ENCODE results near the gene DDX43.
"Not testable (repeated sequence)": the region's sequence is repeated elsewhere in the genome, so short reads cannot be mapped to it uniquely, and the experiment has no call there.

The DDX43 gene

GRCh38 chr6:73371984-73372383, 22.6 kb upstream of the DDX43 start:
- Mint-ChIP-seq H3K4me1 (peaks cover 0 to 2% of the 10 kb centered on the region in 2 donors), H3K36me3 (peaks cover 0 to 9% of the 10 kb centered on the region in 2 donors), H3K4me3 (no peak overlapping the region), H3K27ac (no peak overlapping the region), H3K9me3 (peaks cover 4 to 9% of the 10 kb centered on the region in 2 donors), H3K27me3 (no peaks in the 10 kb centered on the region)
- DNase-seq (no peak), ATAC-seq (replicated peaks) (no peak)

GRCh38 chr6:73372516-73372915, 22.1 kb upstream of the DDX43 start:
- DNase-seq, result no peak
- Mint-ChIP-seq H3K36me3 (peaks cover 0 to 9% of the 10 kb centered on the region in 2 donors), H3K4me1 (peaks cover 0 to 4% of the 10 kb centered on the region in 2 donors)

GRCh38 chr6:73375216-73375615, 19.4 kb upstream of the DDX43 start:
- Mint-ChIP-seq H3K9me3 (peaks cover 4 to 9% of the 10 kb centered on the region in 2 donors), H3K4me3 (no peak overlapping the region), H3K27me3 (no peaks in the 10 kb centered on the region), H3K27ac (no peak overlapping the region), H3K36me3 (peaks cover 0 to 9% of the 10 kb centered on the region in 2 donors), H3K4me1 (peaks cover 0 to 4% of the 10 kb centered on the region in 2 donors)
- no peak for ATAC-seq (replicated peaks)
- DNase-seq, result no peak

More at GRCh38 chr6:73372516-73372915, 22.1 kb upstream of the DDX43 start:
- ATAC-seq (replicated peaks), result no peak
- H3K4me3 Mint-ChIP-seq, result no peak overlapping the region
- H3K27ac Mint-ChIP-seq, result peak overlapping the region; percentile 37
- no peaks in the 10 kb centered on the region for H3K27me3 Mint-ChIP-seq
- peaks cover 4 to 9% of the 10 kb centered on the region in 2 donors for H3K9me3 Mint-ChIP-seq

GRCh38 chr6:73377225-73377624, 17.4 kb upstream of the DDX43 start:
- H3K27me3 Mint-ChIP-seq, result no peaks in the 10 kb centered on the region
- no peak overlapping the region for H3K27ac Mint-ChIP-seq
- no peak for DNase-seq
- H3K9me3 Mint-ChIP-seq, result peaks cover 0 to 3% of the 10 kb centered on the region in 2 donors
- no peak overlapping the region for H3K4me3 Mint-ChIP-seq
- ATAC-seq (replicated peaks), result peak; percentile 61 to 83
- peaks cover 0 to 4% of the 10 kb centered on the region in 2 donors for H3K36me3 Mint-ChIP-seq
- peaks cover 0 to 4% of the 10 kb centered on the region in 2 donors for H3K4me1 Mint-ChIP-seq

GRCh38 chr6:73381531-73381930, 13.1 kb upstream of the DDX43 start:
- ATAC-seq (replicated peaks); DNase-seq; H3K27ac Mint-ChIP-seq; H3K27me3 Mint-ChIP-seq; H3K9me3 Mint-ChIP-seq; H3K4me3 Mint-ChIP-seq; H3K36me3 Mint-ChIP-seq; H3K4me1 Mint-ChIP-seq: not testable (repeated sequence)

- Mint-ChIP-seq H3K9me3 (no peaks in the 10 kb centered on the region), H3K27me3 (no peaks in the 10 kb centered on the region), H3K36me3 (no peaks in the 10 kb centered on the region), H3K4me3 (no peak overlapping the region), H3K27ac (no peak overlapping the region), H3K4me1 (no peaks in the 10 kb centered on the region)
- ATAC-seq (replicated peaks) (no peak), DNase-seq (no peak)
Observed at GRCh38 chr6:73382462-73383113, 12.0 kb upstream of the DDX43 start.

GRCh38 chr6:73388433-73388799, 6.2 kb upstream of the DDX43 start:
- DNase-seq (no peak), ATAC-seq (replicated peaks) (peak; percentile 37 to 54)
- no peaks in the 10 kb centered on the region for H3K9me3 Mint-ChIP-seq
- H3K4me1 Mint-ChIP-seq, result peaks cover 0 to 2% of the 10 kb centered on the region in 2 donors
- peak overlapping the region; percentile 76 for H3K27ac Mint-ChIP-seq
- H3K4me3 Mint-ChIP-seq, result peak overlapping the region; percentile 85 to 87
- H3K36me3 Mint-ChIP-seq, result no peaks in the 10 kb centered on the region
- no peaks in the 10 kb centered on the region for H3K27me3 Mint-ChIP-seq

- ATAC-seq (replicated peaks) (peak; percentile 84 to 89), DNase-seq (peak; percentile 31)
- Mint-ChIP-seq H3K36me3 (no peaks in the 10 kb centered on the region), H3K27me3 (no peaks in the 10 kb centered on the region), H3K27ac (peak overlapping the region; percentile 76), H3K4me3 (peak overlapping the region; percentile 85 to 87), H3K9me3 (no peaks in the 10 kb centered on the region), H3K4me1 (peaks cover 0 to 2% of the 10 kb centered on the region in 2 donors)
Observed at GRCh38 chr6:73388800-73389512, 5.7 kb upstream of the DDX43 start.

- no peak overlapping the region for H3K4me3 Mint-ChIP-seq
- no peaks in the 10 kb centered on the region for H3K36me3 Mint-ChIP-seq
- H3K9me3 Mint-ChIP-seq, result peaks cover 2% of the 10 kb centered on the region in 2 donors
- H3K27ac Mint-ChIP-seq, result no peak overlapping the region
- no peaks in the 10 kb centered on the region for H3K27me3 Mint-ChIP-seq
- no peak for DNase-seq
- no peak for ATAC-seq (replicated peaks)
- peaks cover 0 to 2% of the 10 kb centered on the region in 2 donors for H3K4me1 Mint-ChIP-seq
Observed at GRCh38 chr6:73389854-73390253, 4.8 kb upstream of the DDX43 start.

- no peak overlapping the region for H3K27ac Mint-ChIP-seq
- ATAC-seq (replicated peaks), result no peak
- no peak for DNase-seq
- H3K9me3 Mint-ChIP-seq, result peaks cover 3 to 5% of the 10 kb centered on the region in 2 donors
- H3K36me3 Mint-ChIP-seq, result no peaks in the 10 kb centered on the region
- peaks cover 0 to 2% of the 10 kb centered on the region in 2 donors for H3K4me1 Mint-ChIP-seq
- no peak overlapping the region for H3K4me3 Mint-ChIP-seq
- no peaks in the 10 kb centered on the region for H3K27me3 Mint-ChIP-seq
Observed at GRCh38 chr6:73391675-73392074, 3.0 kb upstream of the DDX43 start.

GRCh38 chr6:73392188-73392587, 2.4 kb upstream of the DDX43 start:
- H3K4me3 Mint-ChIP-seq, result not testable (repeated sequence)

GRCh38 chr6:73393278-73393677, 1.4 kb upstream of the DDX43 start:
- Mint-ChIP-seq H3K4me1 (peaks cover 0 to 2% of the 10 kb centered on the region in 2 donors), H3K27me3 (no peaks in the 10 kb centered on the region), H3K36me3 (no peaks in the 10 kb centered on the region), H3K9me3 (peaks cover 3 to 5% of the 10 kb centered on the region in 2 donors), H3K4me3 (no peak overlapping the region), H3K27ac (no peak overlapping the region)
- DNase-seq, result no peak
- ATAC-seq (replicated peaks), result no peak

More at GRCh38 chr6:73392188-73392587, 2.4 kb upstream of the DDX43 start:
- not testable (repeated sequence) for H3K4me1 Mint-ChIP-seq; H3K27me3 Mint-ChIP-seq; H3K27ac Mint-ChIP-seq; H3K9me3 Mint-ChIP-seq; ATAC-seq (replicated peaks); DNase-seq; H3K36me3 Mint-ChIP-seq

- Mint-ChIP-seq H3K36me3 (no peaks in the 10 kb centered on the region), H3K4me1 (no peaks in the 10 kb centered on the region), H3K9me3 (peaks cover 3 to 5% of the 10 kb centered on the region in 2 donors), H3K27ac (no peak overlapping the region), H3K4me3 (no peak overlapping the region), H3K27me3 (no peaks in the 10 kb centered on the region)
- ATAC-seq (replicated peaks), result no peak
- no peak for DNase-seq
Observed at GRCh38 chr6:73395875-73396274, 1.2 kb downstream of the DDX43 start.

- Mint-ChIP-seq H3K4me3 (no peak overlapping the region), H3K27me3 (no peaks in the 10 kb centered on the region), H3K36me3 (no peaks in the 10 kb centered on the region), H3K27ac (no peak overlapping the region), H3K4me1 (no peaks in the 10 kb centered on the region), H3K9me3 (no peaks in the 10 kb centered on the region)
- DNase-seq (no peak), ATAC-seq (replicated peaks) (no peak)
Observed at GRCh38 chr6:73400656-73401055, 6.0 kb downstream of the DDX43 start.

- no peaks in the 10 kb centered on the region for H3K27me3 Mint-ChIP-seq
Observed at GRCh38 chr6:73409395-73409794, 14.8 kb downstream of the DDX43 start.

More at GRCh38 chr6:73409395-73409794, 14.8 kb downstream of the DDX43 start:
- Mint-ChIP-seq H3K4me3 (no peak overlapping the region), H3K4me1 (no peaks in the 10 kb centered on the region), H3K36me3 (peaks cover 3 to 4% of the 10 kb centered on the region in 2 donors), H3K9me3 (no peaks in the 10 kb centered on the region), H3K27ac (no peak overlapping the region)
- DNase-seq (no peak), ATAC-seq (replicated peaks) (no peak)
